ENCODE data around the gene LMNA.
A peak's percentile ranks its signal among the peaks of the same experiment; 100 is the strongest.
"Not testable (repeated sequence)": the region's sequence is repeated elsewhere in the genome, so short reads cannot be mapped to it uniquely, and the experiment has no call there.

The LMNA gene

GRCh38 chr1:156104861-156105832 lies 9.4 kb upstream of the LMNA start:
- DNase-seq = no peak

GRCh38 chr1:156106624-156107488 lies 7.7 kb upstream of the LMNA start:
- no peak for DNase-seq

GRCh38 chr1:156108057-156108456 lies 6.5 kb upstream of the LMNA start:
- no peak for DNase-seq

DNA sequence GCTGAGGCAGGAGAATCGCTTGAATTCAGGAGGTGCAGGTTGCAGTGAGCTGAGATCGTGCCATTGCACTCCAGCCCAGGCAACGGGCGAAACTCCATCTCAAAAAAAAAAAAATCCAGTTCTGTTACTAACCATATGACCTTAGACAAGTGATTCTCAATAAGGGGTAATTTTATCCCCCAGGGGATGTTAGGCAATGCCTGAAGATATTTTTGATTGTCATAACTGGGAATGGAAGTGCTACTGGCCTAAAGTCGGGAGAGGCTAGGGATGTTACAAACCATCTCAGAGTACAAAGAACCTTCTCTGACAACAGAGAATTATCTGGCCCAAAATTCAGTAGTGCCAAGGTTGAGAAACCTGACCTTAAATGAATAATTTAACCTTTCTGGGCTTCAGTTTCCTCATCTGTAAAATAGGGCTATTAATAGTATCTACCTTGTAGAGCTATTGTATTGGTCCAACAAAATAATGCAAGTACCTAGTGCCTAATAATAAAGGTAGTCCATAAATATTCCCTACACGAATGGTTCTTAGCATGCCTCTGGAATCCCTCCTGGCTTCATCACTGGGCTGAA lies 5.8 kb upstream of the LMNA start:
- no peak for DNase-seq

DNA sequence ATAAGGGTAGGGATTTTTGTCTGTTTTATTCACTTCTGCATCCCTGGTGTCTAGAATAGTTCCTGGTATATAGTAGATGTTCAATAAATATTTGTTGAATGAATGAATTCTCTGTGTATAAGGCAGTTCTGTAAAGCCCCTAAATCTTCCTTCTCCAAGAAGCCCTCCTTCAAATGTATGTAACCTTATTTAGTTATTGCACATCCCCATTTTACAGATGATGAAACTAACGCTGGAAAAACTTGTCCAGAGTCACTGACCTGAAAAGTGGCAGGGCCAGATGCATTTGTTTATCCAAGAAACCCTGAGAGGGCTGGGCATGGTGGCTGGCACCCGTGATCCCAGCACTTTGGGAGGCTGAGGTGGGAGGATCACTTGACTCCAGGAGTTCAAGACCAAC lies 4.3 kb upstream of the LMNA start:
- DNase-seq = no peak

GRCh38 chr1:156111355-156111962 lies 3.1 kb upstream of the LMNA start:
- no peak for DNase-seq

- no peak for DNase-seq
Observed at GRCh38 chr1:156112276-156113137, 2.0 kb upstream of the LMNA start.

DNA sequence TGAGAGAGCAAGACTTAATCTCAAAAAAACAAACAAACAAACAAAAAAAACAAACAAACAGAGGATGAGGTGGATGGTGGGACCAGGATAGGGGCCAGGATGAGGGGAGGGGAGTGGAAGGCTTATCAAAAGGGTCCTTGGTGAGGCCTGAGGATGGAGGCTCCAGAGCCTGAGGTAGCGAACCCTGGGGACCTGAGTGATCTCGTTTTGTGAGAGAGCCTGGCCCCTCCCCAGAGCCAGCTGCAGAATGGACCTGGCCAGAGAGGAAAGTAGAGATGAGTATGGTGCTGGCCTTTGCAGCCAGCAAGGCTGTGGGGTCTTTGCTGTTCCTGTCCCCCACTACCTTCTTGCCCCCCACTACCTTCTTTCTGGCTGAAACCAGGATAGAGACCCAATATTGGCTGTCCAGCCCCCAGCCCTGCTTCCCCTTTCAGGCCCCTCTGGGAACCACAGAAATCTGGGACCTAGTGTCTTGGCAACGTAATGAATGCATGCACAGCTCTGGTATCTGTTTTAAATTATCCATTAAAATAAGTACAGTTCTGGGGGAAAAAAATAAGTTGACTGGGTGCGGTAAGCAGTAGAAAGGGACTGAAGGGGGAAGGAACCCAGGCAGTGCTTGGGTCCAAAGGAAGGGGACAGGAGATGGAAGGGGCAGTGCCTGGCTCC lies 1.1 kb upstream of the LMNA start:
- DNase-seq = no peak

DNA sequence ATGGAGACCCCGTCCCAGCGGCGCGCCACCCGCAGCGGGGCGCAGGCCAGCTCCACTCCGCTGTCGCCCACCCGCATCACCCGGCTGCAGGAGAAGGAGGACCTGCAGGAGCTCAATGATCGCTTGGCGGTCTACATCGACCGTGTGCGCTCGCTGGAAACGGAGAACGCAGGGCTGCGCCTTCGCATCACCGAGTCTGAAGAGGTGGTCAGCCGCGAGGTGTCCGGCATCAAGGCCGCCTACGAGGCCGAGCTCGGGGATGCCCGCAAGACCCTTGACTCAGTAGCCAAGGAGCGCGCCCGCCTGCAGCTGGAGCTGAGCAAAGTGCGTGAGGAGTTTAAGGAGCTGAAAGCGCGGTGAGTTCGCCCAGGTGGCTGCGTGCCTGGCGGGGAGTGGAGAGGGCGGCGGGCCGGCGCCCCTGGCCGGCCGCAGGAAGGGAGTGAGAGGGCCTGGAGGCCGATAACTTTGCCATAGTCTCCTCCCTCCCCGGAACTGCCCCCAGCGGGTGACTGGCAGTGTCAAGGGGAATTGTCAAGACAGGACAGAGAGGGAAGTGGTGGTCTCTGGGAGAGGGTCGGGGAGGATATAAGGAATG lies 505 bp downstream of the LMNA start:
- DNase-seq = peak; percentile 42

DNA sequence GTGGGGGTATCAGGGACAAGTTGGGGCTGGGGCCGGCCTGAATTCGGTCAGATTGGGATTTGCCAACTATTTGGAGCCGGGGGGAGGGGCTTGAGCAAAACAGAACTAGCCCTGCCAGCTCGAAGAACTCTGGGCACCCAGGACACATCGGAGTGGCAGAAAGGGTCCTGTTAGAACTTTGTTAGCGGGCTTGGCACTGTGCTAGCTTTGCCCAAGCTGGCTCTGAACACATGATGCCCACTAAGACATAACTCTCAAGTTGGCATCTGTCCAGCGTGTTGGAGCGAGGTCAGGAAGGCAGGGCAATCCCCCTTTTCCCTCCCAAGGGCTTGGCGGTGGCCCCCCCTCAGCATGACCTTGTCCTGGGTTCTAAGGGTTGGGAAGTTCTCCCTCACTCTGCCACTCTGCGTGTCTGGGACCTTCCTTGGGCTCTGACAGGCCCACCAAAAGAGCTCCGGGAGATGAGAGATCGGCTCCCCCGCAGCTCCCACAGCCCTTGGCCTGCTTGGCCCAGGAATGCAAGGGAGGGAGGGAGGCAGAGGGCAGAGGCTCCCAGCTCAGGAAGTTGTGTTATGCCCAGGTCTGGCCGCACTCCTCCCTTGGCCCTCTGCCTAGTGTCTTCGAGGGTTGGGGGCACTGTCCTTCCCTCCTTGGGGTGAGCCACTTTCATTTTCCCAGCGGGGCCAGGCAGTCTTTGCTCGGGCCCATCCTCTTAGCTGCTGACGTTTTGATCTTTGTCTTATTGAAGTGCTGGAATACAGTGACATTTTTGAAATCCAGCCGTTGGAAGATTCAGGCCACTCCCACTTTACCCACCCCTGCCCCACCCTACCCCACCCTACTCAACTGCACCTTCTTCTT lies 1.2 kb downstream of the LMNA start:
- DNase-seq = peak; percentile 44

DNA sequence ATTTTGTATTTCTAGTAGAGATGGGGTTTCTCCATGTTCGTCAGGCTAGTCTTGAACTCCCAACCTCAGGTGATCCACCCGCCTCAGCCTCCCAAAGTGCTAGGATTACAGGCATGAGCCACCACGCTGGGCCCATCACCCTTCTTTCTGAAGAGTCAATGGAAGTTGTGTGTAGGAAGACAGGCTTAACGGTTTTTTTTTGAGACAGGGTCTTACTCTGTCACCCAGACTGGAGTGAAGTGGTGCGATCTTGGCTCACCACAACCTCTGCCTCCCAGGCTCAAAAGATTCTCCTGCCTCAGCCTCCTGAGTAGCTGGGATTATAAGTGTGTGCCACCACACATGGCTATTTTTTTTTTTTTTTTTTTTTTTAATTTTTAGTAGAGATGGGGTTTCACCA lies 2.2 kb downstream of the LMNA start:
- not testable (repeated sequence) for DNase-seq

DNA sequence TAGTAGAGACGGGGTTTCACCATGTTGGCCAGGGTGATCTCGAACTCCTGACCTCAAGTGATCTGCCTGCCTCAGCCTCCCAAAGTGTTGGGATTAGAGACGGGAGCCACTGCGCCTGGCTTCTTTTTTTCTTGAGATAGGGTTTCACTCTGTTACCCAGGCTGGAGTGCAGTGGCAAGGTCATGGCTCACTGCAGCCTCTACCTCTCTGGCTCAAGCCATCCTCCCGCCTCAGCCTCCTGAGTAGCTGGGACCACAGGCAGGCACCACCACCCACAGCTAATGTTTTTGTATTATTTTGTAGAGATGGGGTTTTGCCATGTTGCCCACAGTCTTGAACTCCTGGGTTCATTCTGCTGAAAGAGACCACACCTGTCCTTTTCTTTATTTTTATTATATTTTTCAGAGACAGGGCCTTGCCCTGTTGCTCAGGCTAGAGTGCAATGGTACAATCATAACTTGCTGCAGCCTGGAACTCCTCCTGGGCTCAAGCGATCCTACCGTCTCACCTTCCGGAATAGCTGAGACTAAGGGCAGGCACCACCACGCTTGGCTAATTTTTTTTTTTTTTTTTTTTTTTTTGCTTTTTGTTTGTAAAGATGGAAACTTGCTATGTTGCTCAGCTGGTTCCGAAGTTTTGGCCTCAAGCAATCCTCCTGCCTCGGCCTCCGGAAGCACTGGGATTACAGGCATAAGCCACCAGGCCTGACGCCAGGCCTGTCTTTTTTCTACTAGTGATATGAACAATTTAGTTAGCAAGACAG lies 3.1 kb downstream of the LMNA start:
- DNase-seq = no peak

- peak; percentile 34 for DNase-seq
Observed at GRCh38 chr1:156118177-156118868, 3.8 kb downstream of the LMNA start.

DNA sequence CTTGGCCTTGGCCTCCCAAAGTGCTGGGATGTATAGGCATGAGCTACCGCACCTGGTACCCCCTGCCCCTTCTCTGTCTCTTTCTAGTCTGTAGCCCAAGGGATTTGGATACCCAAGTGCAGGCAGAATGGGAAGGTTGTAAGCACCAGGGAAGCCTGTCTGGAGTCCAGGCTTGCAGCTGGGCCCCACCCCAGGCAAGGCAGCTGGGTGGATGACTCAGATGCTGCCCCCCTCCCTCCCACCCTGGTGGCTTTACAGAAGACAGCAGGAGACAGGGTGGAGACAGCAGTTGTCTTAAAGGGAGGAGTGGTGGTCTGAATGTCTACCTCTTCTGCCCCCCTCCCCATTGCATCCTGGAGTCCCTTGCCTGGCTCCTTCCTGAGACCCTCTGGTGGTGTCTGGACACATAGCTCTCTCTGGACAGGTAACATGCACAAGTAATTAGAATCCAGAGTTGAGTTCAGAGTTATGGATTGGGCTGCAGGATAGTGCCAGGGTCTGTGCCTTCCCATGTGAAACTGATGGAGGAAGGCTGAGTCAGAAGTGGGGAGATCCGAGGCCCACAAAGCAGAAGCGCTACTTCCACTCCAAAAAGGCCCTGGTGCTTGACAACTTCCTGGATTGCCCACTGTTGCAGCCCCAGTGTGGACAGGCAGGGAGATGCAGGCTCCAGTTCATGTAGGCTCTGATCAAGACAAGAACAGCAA lies 5.1 kb downstream of the LMNA start:
- DNase-seq = peak; percentile 52

GRCh38 chr1:156120318-156120717 lies 5.8 kb downstream of the LMNA start:
- DNase-seq = no peak

GRCh38 chr1:156121005-156121404 lies 6.5 kb downstream of the LMNA start:
- DNase-seq = not testable (repeated sequence)

DNA sequence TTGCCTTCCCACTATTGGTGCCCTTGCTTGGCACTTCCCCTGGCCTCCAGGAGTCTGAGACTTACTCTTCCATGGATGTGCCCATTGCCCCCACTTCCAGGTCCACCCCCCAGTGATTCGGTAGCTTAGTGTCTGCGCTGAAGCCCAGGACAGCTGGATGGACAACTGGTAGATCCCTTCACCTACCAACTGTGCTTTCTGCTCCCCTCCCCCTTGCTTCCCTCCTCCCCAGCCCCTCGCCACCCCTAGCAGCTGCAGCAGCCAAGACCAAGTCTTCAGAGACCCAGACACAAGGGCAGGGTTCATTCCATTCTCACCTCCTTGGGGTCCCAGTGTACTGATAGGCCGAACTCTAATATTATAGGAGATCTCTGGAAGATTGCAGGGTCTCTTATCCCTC lies 6.9 kb downstream of the LMNA start:
- DNase-seq = peak; percentile 28

- peak; percentile 30 for DNase-seq
Observed at GRCh38 chr1:156122086-156122485, 7.6 kb downstream of the LMNA start.
